GM10266 (cell line): Measurements from ENCODE around the gene FAM47E.
"Not testable (repeated sequence)": the region's sequence is repeated elsewhere in the genome, so short reads cannot be mapped to it uniquely, and the experiment has no call there.

Experiments
- DNase-seq: peaks from one replicate; pipeline ENCODE4 v3.0.0; 2012; ENCODE audit errors: extremely low spot score
- TF ChIP-seq, protein P1 (sequence below): IDR thresholded peaks from 2 replicates; pipeline ENCODE4 v1.5.1; 2012; ENCODE audit warnings: mild to moderate bottlenecking, low read depth; ENCODE audit not compliant: control insufficient read depth, insufficient read depth; ENCODE audit errors: missing control alignments

The FAM47E gene

GRCh38 chr4:76276813-76277212 is 25.3 kb downstream of the FAM47E start:
- TF ChIP-seq, protein P1, sequence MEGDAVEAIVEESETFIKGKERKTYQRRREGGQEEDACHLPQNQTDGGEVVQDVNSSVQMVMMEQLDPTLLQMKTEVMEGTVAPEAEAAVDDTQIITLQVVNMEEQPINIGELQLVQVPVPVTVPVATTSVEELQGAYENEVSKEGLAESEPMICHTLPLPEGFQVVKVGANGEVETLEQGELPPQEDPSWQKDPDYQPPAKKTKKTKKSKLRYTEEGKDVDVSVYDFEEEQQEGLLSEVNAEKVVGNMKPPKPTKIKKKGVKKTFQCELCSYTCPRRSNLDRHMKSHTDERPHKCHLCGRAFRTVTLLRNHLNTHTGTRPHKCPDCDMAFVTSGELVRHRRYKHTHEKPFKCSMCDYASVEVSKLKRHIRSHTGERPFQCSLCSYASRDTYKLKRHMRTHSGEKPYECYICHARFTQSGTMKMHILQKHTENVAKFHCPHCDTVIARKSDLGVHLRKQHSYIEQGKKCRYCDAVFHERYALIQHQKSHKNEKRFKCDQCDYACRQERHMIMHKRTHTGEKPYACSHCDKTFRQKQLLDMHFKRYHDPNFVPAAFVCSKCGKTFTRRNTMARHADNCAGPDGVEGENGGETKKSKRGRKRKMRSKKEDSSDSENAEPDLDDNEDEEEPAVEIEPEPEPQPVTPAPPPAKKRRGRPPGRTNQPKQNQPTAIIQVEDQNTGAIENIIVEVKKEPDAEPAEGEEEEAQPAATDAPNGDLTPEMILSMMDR = no peak
- no peak for DNase-seq

GRCh38 chr4:76277667-76278066 is 26.1 kb downstream of the FAM47E start:
- no peak for DNase-seq
- TF ChIP-seq, protein P1 = no peak

DNA sequence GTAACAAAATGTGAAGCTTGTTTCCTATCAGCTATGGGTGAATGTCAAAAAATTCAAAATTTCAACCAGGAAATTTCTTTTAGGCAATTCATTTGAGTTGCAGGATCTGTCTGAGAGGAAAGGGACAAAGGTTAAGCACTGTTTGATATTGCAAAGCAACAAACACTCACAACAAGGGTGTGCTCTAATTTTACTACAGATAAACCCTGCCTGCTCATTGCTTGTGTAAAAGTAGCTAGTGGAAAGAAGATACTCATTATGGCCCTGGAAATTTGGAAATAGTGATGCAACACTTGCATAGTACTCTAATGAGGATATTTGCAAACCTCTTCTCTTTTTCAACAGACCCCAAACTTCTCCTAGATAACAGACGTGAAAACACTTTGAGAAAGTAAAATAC is 27.1 kb downstream of the FAM47E start:
- TF ChIP-seq, protein P1 = no peak
- DNase-seq = no peak

GRCh38 chr4:76279462-76279861 is 27.9 kb downstream of the FAM47E start:
- TF ChIP-seq, protein P1 = no peak

DNA sequence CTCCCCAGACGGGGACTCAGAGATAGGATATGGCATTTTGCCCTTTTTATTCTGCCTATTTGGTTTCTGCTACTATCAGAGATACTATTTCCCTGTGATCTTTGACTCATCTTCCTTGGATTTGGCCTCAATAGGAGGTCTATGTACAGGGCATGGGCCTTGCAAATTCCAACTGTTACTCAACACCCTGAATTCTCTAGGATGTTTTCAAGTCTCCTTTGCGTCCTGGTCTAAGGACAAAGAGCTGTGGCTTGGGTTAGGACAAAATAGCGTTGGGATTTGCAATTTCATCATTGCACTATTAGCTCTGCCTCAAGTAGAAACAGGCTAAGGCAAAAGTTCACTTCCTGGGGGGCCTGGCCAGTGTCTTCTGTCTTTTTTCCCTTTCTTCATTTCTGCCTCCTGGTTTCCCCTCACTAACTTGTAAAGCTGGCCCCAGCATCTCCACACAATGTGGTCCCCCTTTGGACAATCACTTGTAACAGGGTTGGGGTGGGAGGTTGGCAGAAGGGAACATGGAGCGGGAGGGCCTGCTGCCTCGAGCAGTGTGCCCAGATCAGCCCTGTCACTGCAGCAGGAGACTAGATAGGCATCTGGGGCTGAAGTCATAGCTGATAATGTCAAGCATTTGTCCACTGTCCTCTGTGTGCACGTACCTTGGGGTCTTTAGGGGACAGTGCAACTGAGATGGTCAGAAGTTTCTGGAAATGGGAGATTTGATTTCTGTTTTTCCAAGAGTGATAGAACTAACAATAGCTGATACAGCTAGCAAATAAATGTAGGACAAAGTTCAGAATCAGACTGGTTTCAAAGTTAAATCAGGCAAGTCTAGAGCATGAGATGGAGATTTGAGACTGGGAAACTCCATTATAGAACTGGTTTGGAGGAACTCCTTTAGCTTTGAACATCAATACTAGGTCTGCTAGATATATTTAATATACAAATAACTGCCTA is 29.2 kb downstream of the FAM47E start:
- no peak for DNase-seq
- TF ChIP-seq, protein P1 = no peak

More at GRCh38 chr4:76279462-76279861, 27.9 kb downstream of the FAM47E start:
- DNase-seq = no peak

GRCh38 chr4:76281594-76281993 is 30.1 kb downstream of the FAM47E start:
- DNase-seq = not testable (repeated sequence)

- TF ChIP-seq, protein P1 = no peak
- no peak for DNase-seq
Observed at GRCh38 chr4:76282941-76283689, 31.6 kb downstream of the FAM47E start.
